Thoracic aorta (tissue), 2 donors: ENCODE data around the gene TMEM205. TPM values are rescaled to one million over a fixed set of nuclear protein-coding genes. Genes with fewer than 3 reads are reported as not detected.

Source experiments
- ATAC-seq: fragments of 150-250 bp; one replicate; pipeline ENCODE4 v1.8.0; 2017; ENCODE audit warnings: low read depth; ENCODE audit not compliant: insufficient number of reproducible peaks, low FRiP score
- DNase-seq: peaks from one replicate; pipeline ENCODE4 v3.0.0-alpha.2; 2020; ENCODE audit warnings: low spot score
- H3K27ac ChIP-seq, 2 donors: fragments of 200-600 bp; sonication (generic); 1 replicate in 1 of 2; 2 replicates in 1 of 2; pipeline ENCODE4 v1.5.1; 2016; ENCODE audit warnings: mild to moderate bottlenecking in 2 of 2, moderate library complexity in 2 of 2
- H3K27me3 ChIP-seq: fragments of 200-600 bp; sonication (generic); replicated peaks from 2 replicates; pipeline ENCODE4 v1.6.0; 2016; ENCODE audit warnings: mild to moderate bottlenecking; ENCODE audit not compliant: insufficient read depth
- H3K36me3 ChIP-seq: fragments of 200-600 bp; sonication (generic); one replicate; pipeline ENCODE4 v1.5.1; 2016
- H3K4me1 ChIP-seq, 2 donors: fragments of 200-600 bp; sonication (generic); 1 replicate in 1 of 2; 2 replicates in 1 of 2; pipeline versions ENCODE4 v1.5.1 to v1.6.0; 2016; ENCODE audit warnings: low read depth in 2 of 2, mild to moderate bottlenecking in 1 of 2; ENCODE audit not compliant: control insufficient read depth in 1 of 2
- H3K4me3 ChIP-seq: fragments of 200-600 bp; sonication (generic); 2 replicates; pipeline ENCODE4 v1.5.1; 2016; ENCODE audit warnings: mild to moderate bottlenecking
- H3K9me3 ChIP-seq: fragments of 200-600 bp; sonication (generic); 2 replicates; pipeline ENCODE4 v1.5.1; 2016
- CTCF ChIP-seq: fragments of 200-600 bp; sonication (generic); IDR thresholded peaks from one replicate; pipeline ENCODE4 v1.5.1; 2019; ENCODE audit warnings: antibody characterized with exemption
- total RNA-seq, 2 donors: library from RNA; depleted of rRNA; stranded (reverse); fragments of >200 nt; gene quantifications; one replicate each; pipeline versions ENCODE4 v1.1.0 to v1.2.3, GENCODE V29; 2016

TMEM205 gene
- total RNA-seq, 2 donors from 2014 or later, result 103 to 144 TPM

- Histone ChIP-seq H3K4me3 (no peak overlapping the region), H3K4me1 (peaks cover 0 to 8% of the 10 kb centered on the region in 2 donors), H3K27ac (no peak overlapping the region), H3K27me3 (no peaks in the 10 kb centered on the region), H3K9me3 (no peaks in the 10 kb centered on the region), H3K36me3 (no peaks in the 10 kb centered on the region)
- no peak for TF ChIP-seq CTCF
- ATAC-seq (no peak), DNase-seq (no peak)
These were observed 45.3 kb downstream of the TMEM205 start for GRCh38 chr19:11300811-11301120.

- Histone ChIP-seq H3K9me3 (no peaks in the 10 kb centered on the region), H3K4me3 (no peak overlapping the region), H3K4me1 (peaks cover 0 to 8% of the 10 kb centered on the region in 2 donors), H3K27me3 (no peaks in the 10 kb centered on the region), H3K27ac (no peak overlapping the region), H3K36me3 (no peaks in the 10 kb centered on the region)
- DNase-seq (no peak), ATAC-seq (no peak)
- TF ChIP-seq CTCF, result no peak
These were observed 45.9 kb downstream of the TMEM205 start for GRCh38 chr19:11299946-11300810.

GRCh38 chr19:11296264-11296663, 49.8 kb downstream of the TMEM205 start:
- no peaks in the 10 kb centered on the region for H3K9me3 ChIP-seq
- ATAC-seq, result no peak
- H3K4me1 ChIP-seq, result peaks cover 0 to 12% of the 10 kb centered on the region in 2 donors
- TF ChIP-seq CTCF, result no peak
- H3K27ac ChIP-seq, result peak overlapping the region; percentile 22 to 46
- DNase-seq, result no peak
- no peaks in the 10 kb centered on the region for H3K27me3 ChIP-seq
- no peaks in the 10 kb centered on the region for H3K36me3 ChIP-seq
- no peak overlapping the region for H3K4me3 ChIP-seq

- TF ChIP-seq CTCF, result no peak
- no peak for DNase-seq
- no peak for ATAC-seq
- Histone ChIP-seq H3K4me3 (no peak within 1 kb of the TSS), H3K36me3 (no peaks in the 10 kb centered on the region), H3K9me3 (no peaks in the 10 kb centered on the region), H3K27ac (peak within 1 kb of the TSS; percentile 22 to 46), H3K4me1 (peaks cover 0 to 12% of the 10 kb centered on the region in 2 donors), H3K27me3 (no peaks in the 10 kb centered on the region)
These were observed 50.3 kb downstream of the TMEM205 start, which contains the start of gene TSPAN16 for GRCh38 chr19:11295665-11296245. Gene TSPAN16 (plus strand): TSS chr19:11296160. CDS start chr19:11296298, 138 bp downstream.

- no peak overlapping the region for H3K27ac ChIP-seq
- no peak for TF ChIP-seq CTCF
- DNase-seq (no peak), ATAC-seq (no peak)
- H3K27me3 ChIP-seq, result no peaks in the 10 kb centered on the region
- H3K36me3 ChIP-seq, result no peaks in the 10 kb centered on the region
- H3K4me3 ChIP-seq, result no peak overlapping the region
- H3K9me3 ChIP-seq, result no peaks in the 10 kb centered on the region
- peaks cover 0 to 12% of the 10 kb centered on the region in 2 donors for H3K4me1 ChIP-seq
These were observed 50.9 kb downstream of the TMEM205 start for GRCh38 chr19:11295180-11295579.
